ENCODE measurements around the gene PARD3. TPM values are rescaled to one million over a fixed set of nuclear protein-coding genes. Genes with fewer than 3 reads are reported as not detected.

The PARD3 gene
- total and polyA plus RNA-seq, 2 donors (not counting 3 experiments of a cell fraction or from before 2014, with no cell fraction given): 7.3 to 24.1 TPM

GRCh38 chr10:34801097-34801733 is 13.9 kb downstream of the PARD3 start:
- CTCF ChIA-PET: interaction anchor here (1.2 to 2.1 kb wide), 3 partner anchors 8 to 77 kb away, joined by 3 to 6 read pairs (median 3); no protein-coding TSS in a partner anchor
- no peak for FAIRE-seq
- no peaks in the 10 kb centered on the region for H3K36me3 ChIP-seq (ENCODE audit: control insufficient read depth in 2 of 2, extremely low read depth in 1 of 2, insufficient read depth in 2 of 2, low read length in 2 of 2)
- no peaks in the 10 kb centered on the region for H3K9me3 ChIP-seq (replicated peaks; ENCODE audit: control insufficient read depth, insufficient read depth, low read length)
- no peak overlapping the region for H3K9ac ChIP-seq (replicated peaks; ENCODE audit: extremely low read depth, insufficient read depth, low read length)
- dilution Hi-C loops (cut with MboI; ENCODE audit: extremely low pct_ligation_motif_present, low sequenced_read_pairs) (no loop called here), intact Hi-C loops (cut with micrococcal nuclease) (no loop called here)
- H3K4me2 ChIP-seq (ENCODE audit: insufficient read depth, low read length): peak overlapping the region; percentile 14
- H4K20me1 ChIP-seq (replicated peaks; ENCODE audit: control insufficient read depth, extremely low read depth, insufficient read depth, low read length): no peaks in the 10 kb centered on the region
- H3K27me3 ChIP-seq (ENCODE audit: control insufficient read depth in 2 of 2, insufficient read depth in 2 of 2, low read length in 2 of 2): no peaks in the 10 kb centered on the region
- TF ChIP-seq MYC (IDR thresholded peaks at IDR 0.05; ENCODE audit: low read depth, low read length) (no peak), MAX (IDR thresholded peaks at IDR 0.05; ENCODE audit: insufficient read depth, insufficient read length) (no peak), CTCF (IDR thresholded peaks at IDR 0.05; ENCODE audit: extremely low read depth in 1 of 2, insufficient read depth in 1 of 2, low read depth in 1 of 2, low read length in 2 of 2) (no peak), POLR2A (IDR thresholded peaks at IDR 0.05; ENCODE audit: low read depth, low read length) (no peak), EZH2 (IDR thresholded peaks at IDR 0.05; ENCODE audit: borderline replicate concordance, low read depth, low read length, severe bottlenecking) (no peak), POLR2AphosphoS5 (IDR thresholded peaks at IDR 0.05; ENCODE audit: insufficient read depth, low read depth, low read length) (no peak), FOS (IDR thresholded peaks at IDR 0.05; ENCODE audit: borderline replicate concordance, insufficient read depth, low read length) (no peak), GATA2 (IDR thresholded peaks at IDR 0.05; ENCODE audit: insufficient read depth, insufficient read length, low read depth, low read length) (no peak)
- POLR2A ChIA-PET: no interaction called here
- BruUV-seq (replicated peaks): no TSS peak
- peaks cover 15% of the 10 kb centered on the region for H3K4me1 ChIP-seq (ENCODE audit: control insufficient read depth, extremely low read depth, insufficient read depth, low read length)
- DNase-seq (ENCODE audit: low read depth, low spot score): peak; percentile 64
- no peak overlapping the region for H3K27ac ChIP-seq (ENCODE audit: insufficient read depth, low read depth, low read length)
- peak overlapping the region in 1 of 3 experiments; percentile 13 for H3K4me3 ChIP-seq (replicated peaks in 1 of 3; ENCODE audit: insufficient read depth in 1 of 3, low read depth in 1 of 3, low read length in 3 of 3)
- peaks cover 6% of the 10 kb centered on the region for H3K79me2 ChIP-seq (ENCODE audit: control insufficient read depth, insufficient read depth, low read length)
- H2AFZ ChIP-seq (ENCODE audit: low read depth, low read length): no peak overlapping the region
- H3K9me1 ChIP-seq (replicated peaks; ENCODE audit: control insufficient read depth, extremely low read depth, insufficient read depth, low read length): no peaks in the 10 kb centered on the region
